Measurements from ENCODE around the gene ITGAE.
A peak's percentile ranks its signal among the peaks of the same experiment; 100 is the strongest.

Gene ITGAE

GRCh38 chr17:3695129-3695722, 105.8 kb downstream of the ITGAE start:
- peak in 2 of 56 donors; percentile 3 to 33 for DNase-seq

- no peak for DNase-seq
Observed at GRCh38 chr17:3693829-3694231, 107.2 kb downstream of the ITGAE start.

- no peak for DNase-seq
Observed at GRCh38 chr17:3693141-3693540, 107.8 kb downstream of the ITGAE start.

GRCh38 chr17:3692346-3692745, 108.6 kb downstream of the ITGAE start:
- DNase-seq: no peak

GRCh38 chr17:3691617-3692067, 109.3 kb downstream of the ITGAE start:
- DNase-seq: no peak

GRCh38 chr17:3690094-3690715, 110.8 kb downstream of the ITGAE start:
- DNase-seq: no peak

- DNase-seq: no peak
Observed at GRCh38 chr17:3689262-3690093, 111.5 kb downstream of the ITGAE start.

GRCh38 chr17:3688852-3689261, 112.1 kb downstream of the ITGAE start:
- DNase-seq: no peak

GRCh38 chr17:3688027-3688553, 112.9 kb downstream of the ITGAE start:
- peak in 8 of 56 donors; percentile 12 to 52 (median 27) for DNase-seq

- DNase-seq: no peak
Observed at GRCh38 chr17:3685174-3685573, 115.8 kb downstream of the ITGAE start.

GRCh38 chr17:3683054-3683511, 117.9 kb downstream of the ITGAE start:
- peak in 2 of 56 donors; percentile 28 to 37 for DNase-seq

GRCh38 chr17:3682033-3682432, 119.0 kb downstream of the ITGAE start:
- DNase-seq: no peak

- DNase-seq: no peak
Observed at GRCh38 chr17:3681565-3681964, 119.4 kb downstream of the ITGAE start.

GRCh38 chr17:3681057-3681456, 119.9 kb downstream of the ITGAE start:
- no peak for DNase-seq

GRCh38 chr17:3679531-3680126, 121.4 kb downstream of the ITGAE start:
- DNase-seq: no peak

- no peak for DNase-seq
Observed at GRCh38 chr17:3678821-3679530, 122.0 kb downstream of the ITGAE start.

- no peak for DNase-seq
Observed at GRCh38 chr17:3678095-3678820, 122.7 kb downstream of the ITGAE start.

GRCh38 chr17:3675886-3676285, 125.1 kb downstream of the ITGAE start:
- DNase-seq: no peak

GRCh38 chr17:3672571-3672970, 128.4 kb downstream of the ITGAE start:
- DNase-seq: no peak

GRCh38 chr17:3669548-3669947, 131.4 kb downstream of the ITGAE start:
- no peak for DNase-seq

GRCh38 chr17:3669085-3669347, 132.0 kb downstream of the ITGAE start:
- DNase-seq: no peak
